ENCODE measurements around the gene SALL3. TPM values are rescaled to one million over a fixed set of nuclear protein-coding genes. Genes with fewer than 3 reads are reported as not detected.

SALL3 gene
- total RNA-seq, 5 donors from 2014 or later (not counting 1 experiment from before 2014, with no cell fraction given) = 0.03 to 0.09 (median 0.07) TPM; not detected in 2

DNA sequence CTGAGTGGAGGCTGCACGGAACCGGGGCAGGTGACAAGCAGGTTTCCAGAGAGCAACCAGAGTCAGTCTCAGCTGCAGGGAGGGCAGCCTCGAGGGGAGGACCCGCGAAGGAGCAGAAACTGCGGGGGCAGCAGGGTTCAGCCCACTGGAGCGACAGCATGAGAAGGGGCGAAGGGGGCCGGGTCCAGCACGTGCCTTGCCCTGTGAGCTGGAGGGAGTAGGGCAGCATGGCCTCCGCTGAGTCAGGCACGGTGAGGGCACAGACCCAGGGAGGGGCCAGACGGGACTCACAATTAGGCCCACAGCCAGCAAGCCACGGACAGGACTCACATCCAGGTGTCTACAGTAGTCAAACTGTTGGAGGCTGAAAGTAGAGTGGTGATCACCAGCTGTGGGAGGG is 66.9 kb downstream of the SALL3 start:
- POLR2A ChIA-PET = no interaction called here
- Histone ChIP-seq H3K27me3 (replicated peaks in 1 of 2; ENCODE audit: control insufficient read depth in 2 of 2, extremely low read depth in 1 of 2, insufficient read depth in 2 of 2, low read length in 1 of 2) (peaks cover 0 to 12% of the 10 kb centered on the region in 2 experiments), H3K4me1 (ENCODE audit: control insufficient read depth in 1 of 2, extremely low read depth in 1 of 2, insufficient read depth in 2 of 2, low read length in 2 of 2) (no peaks in the 10 kb centered on the region), H3K9me3 (no peaks in the 10 kb centered on the region), H3K27ac (ENCODE audit: low read length) (no peak overlapping the region), H3K36me3 (ENCODE audit: control insufficient read depth in 2 of 2, extremely low read depth in 1 of 2, insufficient read depth in 1 of 2, low read length in 1 of 2) (no peaks in the 10 kb centered on the region), H3K4me3 (ENCODE audit: control insufficient read depth in 1 of 2, extremely low read depth in 1 of 2, low read length in 1 of 2) (no peak overlapping the region)
- Mint-ChIP-seq H3K9me3 (no peaks in the 10 kb centered on the region), H3K4me3 (no peak overlapping the region), H3K4me1 (no peaks in the 10 kb centered on the region), H3K36me3 (no peaks in the 10 kb centered on the region), H3K27ac (no peak overlapping the region), H3K27me3 (peaks cover 3 to 8% of the 10 kb centered on the region in 2 donors)
- ATAC-seq (replicated peaks in 1 of 4) (no peak), DNase-seq (no peak)
- CTCF ChIA-PET = no interaction called here
- 82% methylated on average over 14 of the region's 14 CpGs for WGBS (ENCODE audit: insufficient coverage)

GRCh38 chr18:79047556-79048244 is 68.1 kb downstream of the SALL3 start:
- peaks cover 0 to 6% of the 10 kb centered on the region in 2 donors for H3K27me3 Mint-ChIP-seq
- H3K36me3 Mint-ChIP-seq = no peaks in the 10 kb centered on the region
- H3K27ac Mint-ChIP-seq = no peak overlapping the region
- ATAC-seq (replicated peaks in 1 of 4) = no peak
- Histone ChIP-seq H3K36me3 (ENCODE audit: control insufficient read depth in 2 of 2, extremely low read depth in 1 of 2, insufficient read depth in 1 of 2, low read length in 1 of 2) (no peaks in the 10 kb centered on the region), H3K27ac (ENCODE audit: low read length) (no peak overlapping the region), H3K4me3 (ENCODE audit: control insufficient read depth in 1 of 2, extremely low read depth in 1 of 2, low read length in 1 of 2) (no peak overlapping the region), H3K27me3 (replicated peaks in 1 of 2; ENCODE audit: control insufficient read depth in 2 of 2, extremely low read depth in 1 of 2, insufficient read depth in 2 of 2, low read length in 1 of 2) (peaks cover 0 to 5% of the 10 kb centered on the region in 2 experiments), H3K9me3 (no peaks in the 10 kb centered on the region), H3K4me1 (ENCODE audit: control insufficient read depth in 1 of 2, extremely low read depth in 1 of 2, insufficient read depth in 2 of 2, low read length in 2 of 2) (no peaks in the 10 kb centered on the region)
- WGBS (ENCODE audit: insufficient coverage) = 93% methylated on average over 36 of the region's 36 CpGs
- ChIA-PET POLR2A (no interaction called here), CTCF (no interaction called here)
- peak in 4 of 35 experiments; percentile 9 to 14 (median 13) for DNase-seq
- no peaks in the 10 kb centered on the region for H3K4me1 Mint-ChIP-seq
- H3K4me3 Mint-ChIP-seq = no peak overlapping the region
- no peaks in the 10 kb centered on the region for H3K9me3 Mint-ChIP-seq

GRCh38 chr18:79048245-79048632 is 68.6 kb downstream of the SALL3 start:
- H3K4me1 Mint-ChIP-seq = no peaks in the 10 kb centered on the region
- no peaks in the 10 kb centered on the region for H3K9me3 Mint-ChIP-seq
- H3K9me3 ChIP-seq = no peaks in the 10 kb centered on the region
- ATAC-seq (replicated peaks in 1 of 4) (no peak), DNase-seq (no peak)
- H3K36me3 Mint-ChIP-seq = no peaks in the 10 kb centered on the region
- CTCF ChIA-PET = no interaction called here
- H3K4me3 ChIP-seq (ENCODE audit: control insufficient read depth in 1 of 2, extremely low read depth in 1 of 2, low read length in 1 of 2) = no peak overlapping the region
- POLR2A ChIA-PET = no interaction called here
- no peaks in the 10 kb centered on the region for H3K4me1 ChIP-seq (ENCODE audit: control insufficient read depth in 1 of 2, extremely low read depth in 1 of 2, insufficient read depth in 2 of 2, low read length in 2 of 2)
- no peak overlapping the region for H3K27ac Mint-ChIP-seq
- no peaks in the 10 kb centered on the region for H3K36me3 ChIP-seq (ENCODE audit: control insufficient read depth in 2 of 2, extremely low read depth in 1 of 2, insufficient read depth in 1 of 2, low read length in 1 of 2)
- WGBS (ENCODE audit: insufficient coverage) = 92% methylated on average over 8 of the region's 8 CpGs
- H3K27ac ChIP-seq (ENCODE audit: low read length) = no peak overlapping the region
- H3K4me3 Mint-ChIP-seq = no peak overlapping the region
- H3K27me3 Mint-ChIP-seq = peaks cover 0 to 4% of the 10 kb centered on the region in 2 donors
- H3K27me3 ChIP-seq (replicated peaks in 1 of 2; ENCODE audit: control insufficient read depth in 2 of 2, extremely low read depth in 1 of 2, insufficient read depth in 2 of 2, low read length in 1 of 2) = peaks cover 0 to 9% of the 10 kb centered on the region in 2 experiments

GRCh38 chr18:79049506-79049905 is 69.9 kb downstream of the SALL3 start:
- Histone ChIP-seq H3K9me3 (no peaks in the 10 kb centered on the region), H3K4me1 (ENCODE audit: control insufficient read depth in 1 of 2, extremely low read depth in 1 of 2, insufficient read depth in 2 of 2, low read length in 2 of 2) (no peaks in the 10 kb centered on the region), H3K4me3 (ENCODE audit: control insufficient read depth in 1 of 2, extremely low read depth in 1 of 2, low read length in 1 of 2) (no peak overlapping the region), H3K27ac (ENCODE audit: low read length) (no peak overlapping the region), H3K36me3 (ENCODE audit: control insufficient read depth in 2 of 2, extremely low read depth in 1 of 2, insufficient read depth in 1 of 2, low read length in 1 of 2) (no peaks in the 10 kb centered on the region), H3K27me3 (replicated peaks in 1 of 2; ENCODE audit: control insufficient read depth in 2 of 2, extremely low read depth in 1 of 2, insufficient read depth in 2 of 2, low read length in 1 of 2) (peaks cover 0 to 15% of the 10 kb centered on the region in 2 experiments)
- 100% methylated on average over 2 of the region's 3 CpGs for WGBS (ENCODE audit: insufficient coverage)
- Mint-ChIP-seq H3K36me3 (no peaks in the 10 kb centered on the region), H3K4me3 (no peak overlapping the region), H3K27me3 (peaks cover 4% of the 10 kb centered on the region in 2 donors), H3K4me1 (no peaks in the 10 kb centered on the region), H3K9me3 (no peaks in the 10 kb centered on the region), H3K27ac (no peak overlapping the region)
- DNase-seq = no peak
- ChIA-PET CTCF (no interaction called here), POLR2A (interaction anchor here in 1 of 2 donors (0.5 kb wide), 1 partner anchor 22 kb away, joined by 5 read pairs; no protein-coding TSS in a partner anchor)
- no peak for ATAC-seq (replicated peaks in 1 of 4)

Other genes with a start within 250 kb of the SALL3 start
- 10 to 100 TPM; 54.1 to 95.2 (median 65.4) TPM for gene ATP9B, start 89.6 kb downstream of the SALL3 start, total RNA-seq

Measured in T-cell (primary cell).